Skin epidermis (tissue), 12 donors: ENCODE data around the gene ARV1.
"Not testable (repeated sequence)": the region's sequence is repeated elsewhere in the genome, so short reads cannot be mapped to it uniquely, and the experiment has no call there.

ENCODE experiments used
- H3K27ac ChIP-seq, 21 experiments: fragments of 200-600 bp; sonication (generic) in 11 of 21; one replicate each; pipeline ENCODE4 v1.5.0; 2020; ENCODE audit warnings: mild to moderate bottlenecking in 3 of 21, inconsistent platforms in 2 of 21, moderate library complexity in 2 of 21
- H3K4me3 ChIP-seq, 7 experiments: fragments of 200-600 bp; sonication (generic) in 2 of 7; one replicate each; pipeline ENCODE4 v1.5.0; 2020; ENCODE audit warnings: inconsistent platforms in 2 of 7, mild to moderate bottlenecking in 2 of 7, moderate library complexity in 1 of 7

ARV1 gene

GRCh38 chr1:231039161-231040018 lies 60.5 kb downstream of the ARV1 start:
- Histone ChIP-seq H3K4me3 (peak overlapping the region; percentile 64 to 95 (median 86)), H3K27ac (peak overlapping the region; percentile 48 to 91 (median 75))

GRCh38 chr1:231040019-231040799 lies 61.3 kb downstream of the ARV1 start, which contains the start of gene FAM89A:
FAM89A (minus strand) TSS chr1:231040254; CDS start chr1:231040211, 43 bp downstream.
- H3K27ac ChIP-seq = peak within 1 kb of the TSS; percentile 48 to 91 (median 75)

GRCh38 chr1:231040800-231041718 lies 62.2 kb downstream of the ARV1 start:
- Histone ChIP-seq H3K27ac (peak overlapping the region in 14 of 21 experiments; percentile 25 to 76 (median 58)), H3K4me3 (peak overlapping the region; percentile 64 to 95 (median 86))

More at GRCh38 chr1:231040019-231040799, 61.3 kb downstream of the ARV1 start, which contains the start of gene FAM89A:
- H3K4me3 ChIP-seq = peak within 1 kb of the TSS; percentile 64 to 95 (median 86)

GRCh38 chr1:231041719-231042261 lies 62.9 kb downstream of the ARV1 start:
- Histone ChIP-seq H3K27ac (no peak overlapping the region), H3K4me3 (no peak overlapping the region)

GRCh38 chr1:231044588-231044987 lies 65.7 kb downstream of the ARV1 start:
- H3K4me3 ChIP-seq = no peak overlapping the region
- no peak overlapping the region for H3K27ac ChIP-seq

GRCh38 chr1:231045286-231045685 lies 66.4 kb downstream of the ARV1 start:
- Histone ChIP-seq H3K27ac (no peak overlapping the region), H3K4me3 (no peak overlapping the region)

- not testable (repeated sequence) for H3K27ac ChIP-seq, H3K4me3 ChIP-seq
These were observed 67.2 kb downstream of the ARV1 start for GRCh38 chr1:231045921-231046729.

- no peak overlapping the region for H3K4me3 ChIP-seq
- H3K27ac ChIP-seq = no peak overlapping the region
These were observed 68.0 kb downstream of the ARV1 start for GRCh38 chr1:231046730-231047395.

GRCh38 chr1:231047529-231047928 lies 68.6 kb downstream of the ARV1 start:
- not testable (repeated sequence) for H3K4me3 ChIP-seq, H3K27ac ChIP-seq

GRCh38 chr1:231048419-231048818 lies 69.5 kb downstream of the ARV1 start:
- not testable (repeated sequence) for H3K4me3 ChIP-seq, H3K27ac ChIP-seq

- Histone ChIP-seq H3K27ac (no peak overlapping the region), H3K4me3 (no peak overlapping the region)
These were observed 70.5 kb downstream of the ARV1 start for GRCh38 chr1:231049121-231049979.
